D341Med (cell line): ENCODE data around the gene FAM13B.
"Not testable (repeated sequence)": the region's sequence is repeated elsewhere in the genome, so short reads cannot be mapped to it uniquely, and the experiment has no call there.

ENCODE experiments used
- DNase-seq: peaks from one replicate; pipeline ENCODE4 v3.0.0; 2012; ENCODE audit warnings: low spot score

The FAM13B gene

GRCh38 chr5:138032572-138033385 lies at the start of gene FAM13B:
Gene FAM13B (minus strand): TSS chr5:138033079. CDS start chr5:138019111, 13,968 bp downstream.
- DNase-seq = peak; percentile 94

GRCh38 chr5:138082033-138082432 lies 49.2 kb upstream of the FAM13B start:
- no peak for DNase-seq

GRCh38 chr5:138078006-138078643 lies 45.2 kb upstream of the FAM13B start:
- no peak for DNase-seq

GRCh38 chr5:138077064-138077696 lies 44.3 kb upstream of the FAM13B start:
- DNase-seq = peak; percentile 67

GRCh38 chr5:138070026-138070425 lies 37.1 kb upstream of the FAM13B start:
- not testable (repeated sequence) for DNase-seq

- DNase-seq = peak; percentile 79
Observed at GRCh38 chr5:138068742-138069600, 36.1 kb upstream of the FAM13B start.

- DNase-seq = no peak
Observed at GRCh38 chr5:138067945-138068344, 35.1 kb upstream of the FAM13B start.

GRCh38 chr5:138065102-138065501 lies 32.2 kb upstream of the FAM13B start:
- peak; percentile 47 for DNase-seq

GRCh38 chr5:138064526-138064925 lies 31.6 kb upstream of the FAM13B start:
- no peak for DNase-seq

GRCh38 chr5:138054847-138055558 lies 22.1 kb upstream of the FAM13B start:
- DNase-seq = no peak

- no peak for DNase-seq
Observed at GRCh38 chr5:138054206-138054605, 21.3 kb upstream of the FAM13B start.

GRCh38 chr5:138053554-138053953 lies 20.7 kb upstream of the FAM13B start:
- no peak for DNase-seq

- not testable (repeated sequence) for DNase-seq
Observed at GRCh38 chr5:138052718-138053117, 19.8 kb upstream of the FAM13B start.

- no peak for DNase-seq
Observed at GRCh38 chr5:138051441-138052296, 18.8 kb upstream of the FAM13B start.

GRCh38 chr5:138045283-138045682 lies 12.4 kb upstream of the FAM13B start:
- not testable (repeated sequence) for DNase-seq

GRCh38 chr5:138038826-138039225 lies 5.9 kb upstream of the FAM13B start:
- DNase-seq = no peak

GRCh38 chr5:138037907-138038633 lies 5.2 kb upstream of the FAM13B start:
- DNase-seq = no peak

- no peak for DNase-seq
Observed at GRCh38 chr5:138037271-138037670, 4.4 kb upstream of the FAM13B start.
